HT1080 (cell line): ENCODE measurements around the gene HDAC10. TPM values are rescaled to one million over a fixed set of nuclear protein-coding genes. Genes with fewer than 3 reads are reported as not detected.

ENCODE experiments used
- DNase-seq: peaks from one replicate; pipeline ENCODE4 v3.0.0-alpha.2; 2015; ENCODE audit warnings: low read depth
- total RNA-seq: library from RNA; depleted of rRNA; stranded (reverse); fragments of >200 nt; shearing (Covaris generic); gene quantifications from 2 replicates; pipeline ENCODE4 v1.2.3, GENCODE V29; 2014

HDAC10 gene
- total RNA-seq, 1 experiment from 2014 or later = 14.5 TPM

GRCh38 chr22:50244420-50245213 is 6.4 kb downstream of the HDAC10 start, which contains the start of gene TUBGCP6:
Gene TUBGCP6, minus strand, starts transcription at chr22:50245023. Its CDS starts 564 bp downstream, at chr22:50244459.
- peak; percentile 86 for DNase-seq

- DNase-seq = no peak
Measured at GRCh38 chr22:50243685-50244419, 7.2 kb downstream of the HDAC10 start.

- no peak for DNase-seq
Measured at GRCh38 chr22:50242406-50242949, 8.6 kb downstream of the HDAC10 start.

GRCh38 chr22:50238755-50239154 is 12.3 kb downstream of the HDAC10 start:
- peak; percentile 42 for DNase-seq

- DNase-seq = no peak
Measured at GRCh38 chr22:50236731-50237409, 14.2 kb downstream of the HDAC10 start.

GRCh38 chr22:50233223-50233622 is 17.8 kb downstream of the HDAC10 start:
- DNase-seq = no peak

GRCh38 chr22:50232481-50233151 is 18.4 kb downstream of the HDAC10 start:
- DNase-seq = no peak

GRCh38 chr22:50229370-50229769 is 21.7 kb downstream of the HDAC10 start:
- DNase-seq = no peak

GRCh38 chr22:50228366-50228765 is 22.7 kb downstream of the HDAC10 start:
- DNase-seq = no peak

GRCh38 chr22:50227579-50228215 is 23.4 kb downstream of the HDAC10 start:
- no peak for DNase-seq

GRCh38 chr22:50226875-50227165 is 24.2 kb downstream of the HDAC10 start:
- no peak for DNase-seq

- DNase-seq = no peak
Measured at GRCh38 chr22:50226063-50226874, 24.8 kb downstream of the HDAC10 start.

GRCh38 chr22:50225200-50225969 is 25.7 kb downstream of the HDAC10 start:
- DNase-seq = no peak

- no peak for DNase-seq
Measured at GRCh38 chr22:50224071-50224470, 27.0 kb downstream of the HDAC10 start.

GRCh38 chr22:50222508-50222907 is 28.6 kb downstream of the HDAC10 start:
- DNase-seq = no peak

- no peak for DNase-seq
Measured at GRCh38 chr22:50221410-50222300, 29.4 kb downstream of the HDAC10 start.

- DNase-seq = no peak
Measured at GRCh38 chr22:50220603-50221409, 30.3 kb downstream of the HDAC10 start.
